Measurements from ENCODE around the gene IL1RL2. TPM values are rescaled to one million over a fixed set of nuclear protein-coding genes. Genes with fewer than 3 reads are reported as not detected.

Gene IL1RL2
- total and polyA plus RNA-seq, 2 of the 8 experiments (the other 6 are each of a cell fraction or from before 2014, with no cell fraction given) = not detected

- TF ChIP-seq GABPA (IDR thresholded peaks at IDR 0.05; ENCODE audit: borderline replicate concordance, insufficient read depth, low read length) (no peak), TAF1 (IDR thresholded peaks at IDR 0.05; ENCODE audit: low read depth, low read length) (no peak), TEAD4 (IDR thresholded peaks at IDR 0.05; ENCODE audit: low read depth, low read length) (no peak), CHD1 (IDR thresholded peaks at IDR 0.05; ENCODE audit: low read depth, low read length) (no peak), KDM4A (IDR thresholded peaks at IDR 0.05; ENCODE audit: low read depth, low read length, severe bottlenecking) (no peak)
Measured at GRCh38 chr2:102177814-102178478, 8.9 kb upstream of the IL1RL2 start (continued).
